ENCODE results near the gene TBX19. TPM values are rescaled to one million over a fixed set of nuclear protein-coding genes. Genes with fewer than 3 reads are reported as not detected.

The TBX19 gene
- total RNA-seq, 1 experiment from 2014 or later = 2.8 TPM

- TF ChIP-seq CTCF (IDR thresholded peaks at IDR 0.05; ENCODE audit: insufficient read depth in 1 of 2, low read depth in 1 of 2, low read length in 1 of 2, severe bottlenecking in 1 of 2, unreplicated experiment in 1 of 2) = no peak
- BruUV-seq (replicated peaks) = no TSS peak
- Histone ChIP-seq H3K4me3 (ENCODE audit: low read depth, low read length) (no peak overlapping the region), H3K4me1 (peaks cover 5% of the 10 kb centered on the region; the same call in 1 of the 2 replicates), H3K36me3 (ENCODE audit: control insufficient read depth, insufficient read depth, low read length) (no peaks in the 10 kb centered on the region), H3K9me3 (no peaks in the 10 kb centered on the region), H3K27me3 (replicated peaks; ENCODE audit: control insufficient read depth, insufficient read depth, low read length) (no peaks in the 10 kb centered on the region)
- ChIA-PET POLR2A (no interaction called here), CTCF (no interaction called here)
- Mint-ChIP-seq H3K4me3 (ENCODE audit: unreplicated experiment) (no peak overlapping the region), H3K27me3 (ENCODE audit: insufficient read depth, unreplicated experiment) (no peaks in the 10 kb centered on the region), H3K4me1 (ENCODE audit: low read depth, unreplicated experiment) (no peaks in the 10 kb centered on the region), H3K27ac (ENCODE audit: unreplicated experiment) (no peak overlapping the region), H3K36me3 (ENCODE audit: insufficient read depth, unreplicated experiment) (no peaks in the 10 kb centered on the region), H3K9me3 (ENCODE audit: unreplicated experiment) (peaks cover 18% of the 10 kb centered on the region)
- DNase-seq = no peak
- intact Hi-C loops (cut with micrococcal nuclease; ENCODE audit: unreplicated experiment) = no loop called here
These were observed 63.8 kb downstream of the TBX19 start for GRCh38 chr1:168344517-168344916.

GRCh38 chr1:168345939-168346338 lies 65.3 kb downstream of the TBX19 start:
- H3K27ac Mint-ChIP-seq (ENCODE audit: unreplicated experiment) = no peak overlapping the region

GRCh38 chr1:168347630-168348029 lies 67.0 kb downstream of the TBX19 start:
- Mint-ChIP-seq H3K4me1 (ENCODE audit: low read depth, unreplicated experiment) (no peaks in the 10 kb centered on the region), H3K9me3 (ENCODE audit: unreplicated experiment) (peaks cover 18% of the 10 kb centered on the region), H3K27ac (ENCODE audit: unreplicated experiment) (no peak overlapping the region), H3K27me3 (ENCODE audit: insufficient read depth, unreplicated experiment) (no peaks in the 10 kb centered on the region), H3K4me3 (ENCODE audit: unreplicated experiment) (no peak overlapping the region), H3K36me3 (ENCODE audit: insufficient read depth, unreplicated experiment) (no peaks in the 10 kb centered on the region)
- H3K4me3 ChIP-seq (ENCODE audit: low read depth, low read length) = no peak overlapping the region
- DNase-seq = no peak
- no peak for TF ChIP-seq CTCF (IDR thresholded peaks at IDR 0.05; ENCODE audit: insufficient read depth in 1 of 2, low read depth in 1 of 2, low read length in 1 of 2, severe bottlenecking in 1 of 2, unreplicated experiment in 1 of 2)
- ChIA-PET CTCF (no interaction called here), POLR2A (no interaction called here)
- no peaks in the 10 kb centered on the region for H3K27me3 ChIP-seq (replicated peaks; ENCODE audit: control insufficient read depth, insufficient read depth, low read length)
- H3K36me3 ChIP-seq (ENCODE audit: control insufficient read depth, insufficient read depth, low read length) = no peaks in the 10 kb centered on the region
- H3K4me1 ChIP-seq = no peaks in the 10 kb centered on the region
- no TSS peak for BruUV-seq (replicated peaks)
- H3K9me3 ChIP-seq = no peaks in the 10 kb centered on the region
- intact Hi-C loops (cut with micrococcal nuclease; ENCODE audit: unreplicated experiment) = no loop called here

More at GRCh38 chr1:168345939-168346338, 65.3 kb downstream of the TBX19 start:
- no peaks in the 10 kb centered on the region for H3K36me3 ChIP-seq (ENCODE audit: control insufficient read depth, insufficient read depth, low read length)
- no peak overlapping the region for H3K4me3 Mint-ChIP-seq (ENCODE audit: unreplicated experiment)
- no peaks in the 10 kb centered on the region for H3K4me1 Mint-ChIP-seq (ENCODE audit: low read depth, unreplicated experiment)
- no peaks in the 10 kb centered on the region for H3K9me3 ChIP-seq
- no peaks in the 10 kb centered on the region for H3K27me3 Mint-ChIP-seq (ENCODE audit: insufficient read depth, unreplicated experiment)
- intact Hi-C loops (cut with micrococcal nuclease; ENCODE audit: unreplicated experiment) = no loop called here
- CTCF ChIA-PET = no interaction called here
- BruUV-seq (replicated peaks) = no TSS peak
- POLR2A ChIA-PET = no interaction called here
- H3K27me3 ChIP-seq (replicated peaks; ENCODE audit: control insufficient read depth, insufficient read depth, low read length) = no peaks in the 10 kb centered on the region
- peaks cover 5% of the 10 kb centered on the region; the same call in 1 of the 2 replicates for H3K4me1 ChIP-seq
- no peak overlapping the region for H3K4me3 ChIP-seq (ENCODE audit: low read depth, low read length)
- no peak for DNase-seq
- H3K9me3 Mint-ChIP-seq (ENCODE audit: unreplicated experiment) = peaks cover 18% of the 10 kb centered on the region
- no peak for TF ChIP-seq CTCF (IDR thresholded peaks at IDR 0.05; ENCODE audit: insufficient read depth in 1 of 2, low read depth in 1 of 2, low read length in 1 of 2, severe bottlenecking in 1 of 2, unreplicated experiment in 1 of 2)
- H3K36me3 Mint-ChIP-seq (ENCODE audit: insufficient read depth, unreplicated experiment) = no peaks in the 10 kb centered on the region
